22Rv1 (cell line): ENCODE results near the gene KSR2.

Experiments used
- ZFX ChIP-seq: fragments of 450-650 bp; IDR thresholded peaks from 2 replicates; pipeline ENCODE4 v1.6.1; 2017; ENCODE audit warnings: antibody characterized with exemption, borderline replicate concordance
- TF ChIP-seq, protein P1 (sequence below): fragments of 450-650 bp; IDR thresholded peaks from 2 replicates; pipeline ENCODE4 v1.5.1; 2017; ENCODE audit warnings: mild to moderate bottlenecking

DNA sequence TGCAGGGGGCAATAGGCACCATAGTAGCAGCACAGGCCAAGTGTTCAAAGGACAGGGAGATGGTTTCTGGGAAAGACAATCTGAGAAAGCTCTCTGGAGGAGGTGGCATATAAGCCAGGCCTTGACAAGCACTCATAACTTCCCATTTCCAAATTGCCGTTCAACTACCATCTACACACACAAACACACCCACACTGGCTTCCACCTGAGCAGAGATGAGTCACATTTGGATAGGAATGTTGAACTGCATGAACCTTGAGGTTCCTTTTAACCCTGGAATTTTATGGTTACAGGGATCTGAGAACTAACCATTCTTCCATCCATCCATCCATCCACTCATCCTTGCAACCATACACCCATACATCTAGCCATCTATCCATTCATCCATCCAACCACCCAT, 86.6 kb downstream of the KSR2 start:
- TF ChIP-seq, protein P1, sequence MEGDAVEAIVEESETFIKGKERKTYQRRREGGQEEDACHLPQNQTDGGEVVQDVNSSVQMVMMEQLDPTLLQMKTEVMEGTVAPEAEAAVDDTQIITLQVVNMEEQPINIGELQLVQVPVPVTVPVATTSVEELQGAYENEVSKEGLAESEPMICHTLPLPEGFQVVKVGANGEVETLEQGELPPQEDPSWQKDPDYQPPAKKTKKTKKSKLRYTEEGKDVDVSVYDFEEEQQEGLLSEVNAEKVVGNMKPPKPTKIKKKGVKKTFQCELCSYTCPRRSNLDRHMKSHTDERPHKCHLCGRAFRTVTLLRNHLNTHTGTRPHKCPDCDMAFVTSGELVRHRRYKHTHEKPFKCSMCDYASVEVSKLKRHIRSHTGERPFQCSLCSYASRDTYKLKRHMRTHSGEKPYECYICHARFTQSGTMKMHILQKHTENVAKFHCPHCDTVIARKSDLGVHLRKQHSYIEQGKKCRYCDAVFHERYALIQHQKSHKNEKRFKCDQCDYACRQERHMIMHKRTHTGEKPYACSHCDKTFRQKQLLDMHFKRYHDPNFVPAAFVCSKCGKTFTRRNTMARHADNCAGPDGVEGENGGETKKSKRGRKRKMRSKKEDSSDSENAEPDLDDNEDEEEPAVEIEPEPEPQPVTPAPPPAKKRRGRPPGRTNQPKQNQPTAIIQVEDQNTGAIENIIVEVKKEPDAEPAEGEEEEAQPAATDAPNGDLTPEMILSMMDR: no peak
- TF ChIP-seq ZFX: no peak
